HepG2 (cell line): ENCODE data around the gene SMIM1. TPM values are rescaled to one million over a fixed set of nuclear protein-coding genes. Genes with fewer than 3 reads are reported as not detected.

Source experiments
- ATF4 ChIP-seq, 2 experiments: fragments of 450-650 bp in 1 of 2; sonication (generic) in 1 of 2; formaldehyde crosslinking; IDR thresholded peaks; 2 replicates each; pipeline versions ENCODE4 v1.5.0 to v1.8.0; 2020 to 2022; ENCODE audit warnings: mild to moderate bottlenecking in 1 of 2, missing genetic modification reagents in 1 of 2
- BCLAF1 ChIP-seq: fragments of 450-650 bp; IDR thresholded peaks from 2 replicates; pipeline ENCODE4 v1.6.1; 2017; ENCODE audit warnings: mild to moderate bottlenecking
- CCDC6 ChIP-seq: sonication (generic); formaldehyde crosslinking; IDR thresholded peaks from 2 replicates; pipeline ENCODE4 v1.8.1; 2022; ENCODE audit warnings: mild to moderate bottlenecking, missing genetic modification reagents, moderate library complexity
- HIVEP1 ChIP-seq: sonication (generic); formaldehyde crosslinking; IDR thresholded peaks from 2 replicates; pipeline ENCODE4 v1.4.0; 2020; ENCODE audit warnings: mild to moderate bottlenecking, missing genetic modification reagents
- KLF15 ChIP-seq: sonication (generic); formaldehyde crosslinking; IDR thresholded peaks from 2 replicates; pipeline ENCODE4 v1.8.1; 2023; ENCODE audit warnings: borderline replicate concordance, mild to moderate bottlenecking, inconsistent platforms, missing genetic modification reagents, mixed read lengths
- TMF1 ChIP-seq: sonication (generic); formaldehyde crosslinking; IDR thresholded peaks from 2 replicates; pipeline ENCODE4 v1.8.1; 2022; ENCODE audit warnings: low read depth, missing genetic modification reagents
- TOPORS ChIP-seq: sonication (generic); formaldehyde crosslinking; IDR thresholded peaks from 2 replicates; pipeline ENCODE4 v1.8.0; 2023; ENCODE audit warnings: mild to moderate bottlenecking, missing genetic modification reagents
- ZBTB25 ChIP-seq: IDR thresholded peaks from 2 replicates; pipeline ENCODE4 v1.6.1; 2018; ENCODE audit warnings: missing genetic modification reagents
- ZBTB4 ChIP-seq: sonication (generic); formaldehyde crosslinking; IDR thresholded peaks from 2 replicates; pipeline ENCODE4 v1.4.0; 2020; ENCODE audit warnings: missing genetic modification reagents, mild to moderate bottlenecking, borderline replicate concordance
- ZNF292 ChIP-seq: sonication (generic); formaldehyde crosslinking; IDR thresholded peaks from 2 replicates; pipeline ENCODE4 v1.8.1; 2022; ENCODE audit warnings: mild to moderate bottlenecking, low read depth, missing genetic modification reagents, borderline replicate concordance
- ZNF432 ChIP-seq: sonication (generic); formaldehyde crosslinking; IDR thresholded peaks from 2 replicates; pipeline ENCODE4 v1.5.0; 2020; ENCODE audit warnings: missing genetic modification reagents, mild to moderate bottlenecking, borderline replicate concordance
- ZNF557 ChIP-seq: sonication (generic); formaldehyde crosslinking; IDR thresholded peaks from 2 replicates; pipeline ENCODE4 v1.4.0; 2020; ENCODE audit warnings: missing genetic modification reagents
- ZNF761 ChIP-seq: sonication (generic); formaldehyde crosslinking; conservative IDR thresholded peaks from 2 replicates; pipeline ENCODE4 v1.4.0; 2020; ENCODE audit warnings: mild to moderate bottlenecking, missing genetic modification reagents
- ZNF782 ChIP-seq: sonication (generic); formaldehyde crosslinking; IDR thresholded peaks from 2 replicates; pipeline ENCODE4 v1.4.0; 2020; ENCODE audit warnings: missing genetic modification reagents, mild to moderate bottlenecking, borderline replicate concordance
- polyA plus RNA-seq, 8 experiments: library from polyadenylated mRNA; depleted of rRNA in 3 of 8; stranded (reverse) in 7 of 8; unstranded in 1 of 8; fragments of >200 nt; fragmentation: Illumina TruSeq in 4 of 8; extraction: Trizol in 4 of 8; gene quantifications; 2 replicates each; pipeline versions ENCODE4 v1.2.1 to v1.2.3, GENCODE V29; 2011 to 2016; ENCODE audit warnings: low read depth in 4 of 8, missing spikeins in 1 of 8, mixed read lengths in 1 of 8; ENCODE audit not compliant: insufficient read depth in 1 of 8
- total RNA-seq, 5 experiments: library from RNA; depleted of rRNA; stranded (reverse); fragments of >200 nt; fragmentation: Illumina TruSeq; extraction: Trizol; gene quantifications; 2 replicates each; pipeline ENCODE4 v1.2.3, GENCODE V29; 2016; ENCODE audit warnings: low read depth in 1 of 5

SMIM1 gene
- total and polyA plus RNA-seq, 2 of the 13 experiments (the other 11 are each of a cell fraction or from before 2014, with no cell fraction given), result 12.4 to 56.3 TPM

DNA sequence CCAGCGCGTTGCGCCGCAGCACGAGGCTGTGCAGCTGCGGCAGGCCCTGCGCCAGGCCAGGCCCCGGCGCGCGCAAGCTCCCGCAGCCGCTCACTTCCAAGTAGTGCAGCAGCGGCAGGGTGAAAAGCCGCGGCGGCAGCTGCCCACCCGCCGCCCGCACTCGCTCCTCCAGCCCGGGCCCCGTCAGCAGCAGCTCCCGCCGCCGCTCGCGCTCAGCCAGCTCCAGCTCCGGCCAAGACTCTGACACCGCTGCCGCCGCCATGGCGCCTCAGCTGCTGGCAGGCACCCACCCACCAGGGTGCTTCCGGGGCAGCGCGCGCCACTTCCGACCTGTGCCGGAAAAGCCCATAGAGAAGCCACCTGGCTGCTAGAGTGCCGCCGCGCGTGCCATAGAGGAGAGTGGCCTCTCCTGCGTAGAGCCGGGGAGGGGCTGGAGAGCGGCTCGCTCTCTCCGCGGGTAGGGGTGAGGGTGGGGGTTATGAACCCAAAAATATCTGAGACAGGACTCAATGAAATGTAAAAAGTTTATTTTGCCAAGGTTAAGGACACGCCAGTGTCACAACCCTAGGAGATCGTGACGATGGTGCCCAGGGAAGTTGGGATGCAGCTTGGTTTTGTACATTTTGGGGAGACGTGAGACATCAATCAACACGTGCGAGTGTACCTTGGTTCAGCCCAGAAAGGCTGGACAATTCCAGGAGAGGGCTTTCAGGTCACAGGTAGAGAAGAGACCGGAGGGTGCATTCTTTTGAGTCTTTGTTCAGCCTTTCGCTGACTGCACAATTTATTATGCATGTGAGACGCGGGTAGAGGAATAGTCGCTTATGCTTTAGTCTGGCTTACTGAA is 23.9 kb downstream of the SMIM1 start, which contains the start of gene LRRC47 (continued):
- TF ChIP-seq ATF4 (CRISPR knock-in tag; IDR thresholded peaks at IDR 0.05) (peak in 1 of 2 experiments; percentile 45; a peak in 1 of 4 replicates), KLF15 (CRISPR knock-in tag) (no peak; the same call in 1 of the 2 replicates), CCDC6 (CRISPR knock-in tag) (peak; percentile 20; the same call in 1 of the 2 replicates), ZNF432 (CRISPR knock-in tag) (no peak), BCLAF1 (no peak), ZNF292 (CRISPR knock-in tag) (no peak), ZNF557 (CRISPR knock-in tag) (0 out of 2 replicates have a peak, but pooled peaks have one; percentile 18), ZNF782 (no peak; the same call in 1 of the 2 replicates), ZNF761 (CRISPR knock-in tag) (no peak), ZBTB4 (no peak), TOPORS (CRISPR knock-in tag) (peak; percentile 44; the same call in 1 of the 2 replicates), TMF1 (CRISPR knock-in tag) (peak; percentile 44; the same call in 1 of the 2 replicates), ZBTB25 (CRISPR knock-in tag) (peak; percentile 88), HIVEP1 (CRISPR knock-in tag) (no peak)
